ENCODE results near the gene TEAD1.

Gene TEAD1

DNA sequence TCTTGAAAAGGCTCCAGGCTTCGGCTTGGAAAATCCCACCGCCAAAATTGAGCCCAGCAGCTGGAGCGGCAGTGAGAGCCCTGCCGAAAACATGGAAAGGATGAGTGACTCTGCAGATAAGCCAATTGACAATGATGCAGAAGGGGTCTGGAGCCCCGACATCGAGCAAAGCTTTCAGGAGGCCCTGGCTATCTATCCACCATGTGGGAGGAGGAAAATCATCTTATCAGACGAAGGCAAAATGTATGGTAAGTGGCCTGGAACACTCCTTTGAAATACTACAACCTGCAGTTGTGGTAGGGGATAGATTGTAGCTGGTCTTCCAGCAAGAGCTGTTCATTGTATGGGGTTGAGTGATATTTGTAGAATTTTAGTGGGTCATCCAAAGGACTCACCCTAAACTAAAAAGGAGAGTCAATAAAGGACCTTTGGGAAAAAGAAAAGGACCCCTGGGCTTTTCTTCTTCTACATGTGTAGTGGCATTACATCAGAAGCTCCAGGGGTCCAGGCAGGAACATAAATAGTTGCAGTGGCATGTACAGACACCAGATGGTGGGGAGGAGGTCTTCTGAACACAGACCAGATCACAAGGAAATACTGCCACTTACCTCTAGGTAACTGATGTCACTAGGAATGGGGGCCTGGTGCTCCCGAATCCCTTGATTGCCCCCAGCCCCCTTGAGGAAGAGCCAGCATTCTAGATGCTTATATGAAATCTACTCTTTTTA lies 90.1 kb downstream of the TEAD1 start:
- no peak for DNase-seq (ENCODE audit: low spot score)

DNA sequence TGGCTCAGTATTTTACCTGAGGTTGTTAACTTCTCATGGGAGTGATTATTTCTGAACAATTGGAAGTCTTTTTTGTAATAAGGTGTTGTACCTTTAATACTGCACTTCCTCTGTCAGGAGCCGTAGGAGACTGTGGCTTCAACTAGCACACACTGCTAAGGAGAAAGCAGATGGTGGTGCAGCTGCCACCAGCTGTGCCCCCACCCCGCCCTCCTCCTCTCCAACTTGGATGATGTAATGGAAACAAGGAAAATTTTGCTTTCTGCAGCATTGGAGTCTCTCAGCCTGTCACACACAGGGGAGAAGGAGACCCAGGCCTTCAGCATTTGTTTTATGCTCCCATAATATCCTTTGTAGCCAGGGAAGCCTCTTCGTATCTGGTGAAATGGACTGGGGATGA lies 91.2 kb downstream of the TEAD1 start:
- no peak for DNase-seq (ENCODE audit: low spot score)

DNA sequence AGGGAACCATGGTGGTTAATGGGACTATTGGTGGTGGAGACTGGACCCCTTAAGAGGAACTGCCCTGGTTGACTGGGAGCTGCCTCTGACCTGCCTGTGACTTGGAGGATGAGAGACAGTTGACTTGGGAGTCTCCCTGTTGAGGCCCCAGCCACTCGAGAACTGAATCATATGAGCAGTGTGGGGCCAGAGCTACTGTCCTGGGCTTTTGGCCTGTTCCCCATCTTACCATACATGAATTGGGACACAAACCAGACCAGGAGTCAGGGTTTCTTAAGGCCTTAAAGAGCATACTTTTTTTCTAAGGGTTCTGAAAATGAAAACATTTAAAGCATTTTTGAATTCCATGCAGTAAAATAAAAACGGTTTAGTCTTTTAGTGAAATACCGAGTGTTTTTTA lies 92.8 kb downstream of the TEAD1 start:
- no peak for DNase-seq (ENCODE audit: low spot score)

DNA sequence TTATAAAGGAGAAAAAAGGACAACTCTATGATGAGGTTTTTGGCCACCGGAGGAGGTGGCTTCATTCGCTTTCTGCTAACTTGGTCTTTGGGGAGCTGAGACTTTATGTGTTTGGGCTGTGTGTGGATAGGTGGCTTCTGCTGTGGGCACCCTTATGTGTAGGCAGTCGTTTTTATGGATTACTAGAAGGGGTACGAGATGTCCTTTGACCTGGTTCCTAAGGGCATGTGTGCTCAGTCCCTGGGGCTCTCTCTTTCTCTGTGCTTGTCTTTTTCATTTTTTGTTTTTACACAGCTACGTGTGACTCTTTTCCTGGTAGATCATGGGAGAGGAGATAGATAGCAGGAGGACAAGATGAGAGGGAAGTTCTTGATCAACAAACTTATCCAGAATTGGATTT lies 93.4 kb downstream of the TEAD1 start:
- no peak for DNase-seq (ENCODE audit: low spot score)

DNA sequence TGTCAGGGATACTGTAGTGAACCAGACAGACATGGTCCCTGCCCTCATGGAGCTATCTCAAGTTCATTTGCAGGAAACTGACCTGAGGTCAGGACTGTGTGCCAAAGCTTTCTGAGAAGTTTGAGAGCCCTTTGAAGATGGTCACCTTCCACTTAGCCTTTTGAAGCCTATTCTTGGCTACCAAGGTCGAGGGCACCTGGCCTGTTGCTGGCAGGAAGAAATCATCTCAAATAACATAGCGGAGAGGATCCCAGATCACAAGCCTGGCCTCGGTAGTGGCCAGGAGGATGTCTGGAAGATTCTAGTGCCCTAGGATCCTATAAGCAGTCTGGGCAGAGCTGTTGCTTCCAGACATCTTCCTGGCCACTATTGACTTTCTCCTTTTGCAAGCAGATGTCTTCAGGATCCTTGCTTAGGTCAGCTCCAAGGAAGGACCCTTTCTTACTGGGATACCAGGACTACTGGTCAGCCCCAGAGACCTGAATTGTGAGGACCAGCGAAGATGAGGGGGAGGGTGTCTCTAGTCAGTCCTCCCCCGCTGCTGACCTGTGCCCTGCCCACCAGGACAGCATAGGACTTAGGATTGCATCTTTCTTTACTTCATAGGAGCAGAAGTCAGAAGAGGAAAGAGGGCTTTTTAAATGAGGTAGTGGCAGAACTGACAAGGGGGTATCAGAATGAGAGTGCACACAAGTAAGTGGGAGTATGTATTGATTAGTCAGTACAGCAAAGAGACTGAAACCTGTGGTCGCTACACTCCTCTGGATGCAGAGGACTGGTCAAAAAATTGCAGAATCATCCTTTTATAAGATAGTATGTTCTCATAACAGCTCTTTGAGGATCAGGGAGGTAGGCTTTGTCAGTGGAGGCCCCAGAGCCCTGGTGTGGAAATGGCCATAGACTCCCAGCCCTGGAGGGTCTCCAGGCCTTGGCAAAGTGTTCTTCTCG lies 94.8 kb downstream of the TEAD1 start:
- DNase-seq (ENCODE audit: low spot score), result no peak

DNA sequence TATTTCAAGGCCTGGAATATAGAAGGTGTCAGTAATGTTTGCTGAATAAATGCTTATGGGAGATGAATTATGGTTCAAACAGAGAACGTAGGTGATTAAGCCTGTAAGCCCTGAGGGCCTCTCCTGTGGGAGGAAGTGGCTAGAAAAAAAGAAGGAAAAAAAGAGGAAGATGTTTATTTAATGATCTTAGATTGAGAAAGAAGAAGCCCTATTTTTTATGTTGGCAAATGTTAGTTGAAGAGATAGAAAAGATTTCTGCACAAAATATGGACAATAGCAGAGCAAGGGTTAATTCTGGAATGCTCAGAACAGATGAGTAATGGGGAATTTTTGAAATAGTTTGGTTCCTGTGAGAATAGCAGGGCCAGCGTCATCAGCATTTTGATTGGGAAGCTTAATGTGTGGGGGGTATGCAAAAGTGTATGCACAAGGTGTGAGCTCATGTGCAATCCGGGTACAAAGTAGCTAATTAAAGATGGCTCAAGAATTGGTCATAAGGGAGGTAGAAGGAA lies 95.7 kb downstream of the TEAD1 start:
- DNase-seq (ENCODE audit: low spot score), result peak; percentile 73

DNA sequence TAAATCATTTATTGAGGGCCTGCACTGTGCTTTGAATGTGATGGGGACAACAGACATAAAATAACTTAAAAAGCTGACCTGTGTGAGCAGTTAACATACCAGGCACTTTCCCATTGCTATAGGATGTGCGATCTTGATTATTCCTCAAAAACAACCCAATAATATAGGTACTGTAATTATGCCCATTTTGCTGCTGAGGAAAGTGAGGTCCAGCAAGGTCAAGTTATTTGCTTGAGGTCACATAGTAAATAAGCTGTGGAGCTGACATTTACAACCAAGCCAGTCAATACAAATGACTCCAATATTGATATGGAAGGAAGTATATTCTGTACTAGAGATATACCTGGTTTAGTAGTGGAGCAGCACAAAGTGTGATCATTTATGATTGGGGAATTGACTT lies 96.2 kb downstream of the TEAD1 start:
- no peak for DNase-seq (ENCODE audit: low spot score)

DNA sequence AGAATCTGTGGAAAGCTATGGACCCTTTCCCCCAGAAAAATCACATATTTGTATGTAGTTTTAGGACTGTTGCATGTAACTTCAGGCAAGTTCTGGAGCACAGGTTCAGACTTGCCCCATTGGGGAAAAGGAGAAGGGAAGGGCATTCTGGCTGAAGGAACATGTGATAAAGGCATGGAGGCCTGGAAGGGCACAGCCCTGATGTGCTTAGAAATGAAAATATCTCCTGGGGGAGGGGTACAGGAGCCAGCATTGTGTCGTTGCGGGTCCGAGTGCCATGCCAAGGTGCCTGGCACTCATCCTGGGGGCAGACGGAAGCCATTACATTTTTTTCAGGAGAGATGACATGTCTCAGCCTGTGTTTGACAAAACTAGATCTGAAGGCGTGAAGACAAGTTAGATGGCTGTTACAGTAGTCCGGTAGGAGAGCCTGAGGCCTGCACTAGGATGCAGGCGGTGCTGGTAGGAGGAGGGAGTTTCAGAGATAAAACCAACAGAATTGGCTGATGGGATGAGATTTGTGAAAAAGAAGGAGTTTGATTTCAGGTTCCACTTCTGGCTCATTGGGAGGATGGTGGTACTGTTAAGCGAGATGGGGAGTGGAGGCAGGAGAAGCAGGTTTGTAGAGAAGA lies 96.9 kb downstream of the TEAD1 start:
- no peak for DNase-seq (ENCODE audit: low spot score)

DNA sequence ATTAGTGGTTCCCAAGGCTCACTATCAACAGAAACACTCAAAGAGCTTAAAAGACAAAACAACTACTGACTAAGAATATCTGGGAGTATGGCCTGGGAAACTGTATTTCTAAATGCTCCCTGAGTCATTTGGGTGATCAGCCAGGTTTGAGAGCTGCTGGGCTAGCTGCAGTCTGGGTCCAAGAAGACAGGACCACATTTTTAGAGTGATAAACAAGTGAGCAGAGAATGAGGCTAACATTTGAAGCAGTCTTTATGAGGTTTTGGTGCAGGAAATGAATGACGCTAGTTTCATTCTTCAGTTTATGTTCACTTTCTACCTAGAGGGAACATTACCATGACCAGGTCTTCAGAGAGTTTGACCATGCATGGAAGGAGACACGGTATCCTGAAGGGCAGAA lies 97.7 kb downstream of the TEAD1 start:
- DNase-seq (ENCODE audit: low spot score), result no peak

DNA sequence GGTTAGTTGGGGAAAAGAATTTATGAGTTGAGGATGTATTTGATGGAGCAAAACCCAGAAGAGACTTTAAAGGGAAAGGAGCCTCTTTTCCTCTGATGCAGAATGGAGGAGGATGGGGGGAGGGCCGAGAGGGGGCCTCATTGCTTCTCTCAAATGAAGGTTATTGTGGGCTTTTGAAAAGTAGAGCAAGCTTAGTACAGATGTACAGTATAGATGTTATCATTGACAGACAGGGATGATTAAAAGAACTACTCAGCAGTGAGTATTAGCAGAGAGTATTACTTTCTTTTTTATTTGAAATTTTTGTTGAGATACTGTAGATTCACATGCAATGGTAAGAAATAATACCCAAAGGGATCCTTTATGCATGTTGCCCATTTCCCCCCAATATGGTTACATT lies 98.1 kb downstream of the TEAD1 start:
- DNase-seq (ENCODE audit: low spot score), result no peak

DNA sequence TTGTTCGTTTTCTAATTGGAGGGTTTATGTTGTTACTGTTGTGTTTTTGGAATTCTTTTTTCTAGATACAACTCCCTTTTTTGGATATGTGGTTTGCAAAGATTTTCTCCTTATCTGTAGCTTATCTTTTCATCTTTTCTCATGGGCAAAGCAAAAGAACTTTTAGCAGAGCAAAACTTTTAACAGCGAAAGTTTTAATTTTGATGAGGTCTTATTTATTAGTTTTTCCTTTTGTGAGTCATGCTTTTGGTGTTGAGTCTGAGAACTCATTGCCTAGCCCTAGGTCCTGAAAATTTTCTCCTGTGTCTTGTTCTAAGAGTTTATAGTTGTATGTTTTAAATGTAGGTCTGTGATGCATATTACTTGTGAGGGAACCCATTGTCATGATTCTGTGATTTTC lies 99.4 kb downstream of the TEAD1 start:
- DNase-seq (ENCODE audit: low spot score), result no peak

DNA sequence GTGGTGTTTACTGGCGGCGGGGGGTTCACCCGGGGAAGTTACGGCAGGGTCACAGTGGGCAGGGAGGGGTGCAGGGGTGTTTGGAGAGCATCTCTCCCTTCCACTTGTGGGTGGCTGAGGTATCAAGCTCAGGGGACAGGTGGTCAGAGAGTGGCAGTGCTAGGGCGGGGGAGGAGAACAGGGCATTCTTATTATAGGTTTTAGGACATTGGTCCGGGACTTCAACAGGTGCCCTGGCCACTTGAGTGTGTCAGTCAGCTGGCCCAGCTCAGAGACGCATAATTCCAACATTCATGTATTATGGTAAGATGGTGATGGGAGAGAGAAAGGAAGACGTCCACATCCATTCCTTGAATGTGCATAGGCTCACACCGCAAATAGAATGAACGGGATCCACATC lies 101.7 kb downstream of the TEAD1 start:
- no peak for DNase-seq (ENCODE audit: low spot score)

DNA sequence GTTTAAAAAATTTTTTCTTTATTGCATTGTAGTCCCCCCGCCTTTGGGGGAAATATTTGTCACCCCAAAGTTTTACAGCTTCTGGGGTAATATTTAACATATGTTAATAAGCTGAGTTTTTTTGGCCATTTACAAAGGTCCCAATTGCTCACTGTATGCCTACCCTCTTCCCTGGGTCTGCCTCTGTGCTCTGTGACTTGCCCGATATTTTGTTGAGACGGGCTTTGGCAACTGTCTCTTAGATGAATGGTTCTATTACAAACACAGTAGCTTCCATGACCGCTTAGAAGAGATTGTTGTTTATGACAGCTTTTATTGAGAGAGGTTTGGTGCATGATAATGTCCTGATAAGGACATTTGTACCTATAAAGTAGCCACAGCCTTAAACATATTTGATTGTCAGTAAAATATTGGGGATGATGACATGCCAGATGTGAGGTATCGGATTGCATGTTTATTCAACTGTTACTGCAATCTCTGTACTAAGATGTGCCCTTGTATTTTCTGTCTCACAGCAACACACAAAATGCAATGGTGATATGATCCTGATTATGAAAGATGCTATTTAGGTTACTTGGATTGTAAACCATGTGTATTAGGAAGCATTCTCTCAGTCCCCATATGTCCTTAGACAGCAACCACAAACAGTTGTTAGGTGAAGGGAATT lies 103.1 kb downstream of the TEAD1 start:
- DNase-seq (ENCODE audit: low spot score), result no peak

DNA sequence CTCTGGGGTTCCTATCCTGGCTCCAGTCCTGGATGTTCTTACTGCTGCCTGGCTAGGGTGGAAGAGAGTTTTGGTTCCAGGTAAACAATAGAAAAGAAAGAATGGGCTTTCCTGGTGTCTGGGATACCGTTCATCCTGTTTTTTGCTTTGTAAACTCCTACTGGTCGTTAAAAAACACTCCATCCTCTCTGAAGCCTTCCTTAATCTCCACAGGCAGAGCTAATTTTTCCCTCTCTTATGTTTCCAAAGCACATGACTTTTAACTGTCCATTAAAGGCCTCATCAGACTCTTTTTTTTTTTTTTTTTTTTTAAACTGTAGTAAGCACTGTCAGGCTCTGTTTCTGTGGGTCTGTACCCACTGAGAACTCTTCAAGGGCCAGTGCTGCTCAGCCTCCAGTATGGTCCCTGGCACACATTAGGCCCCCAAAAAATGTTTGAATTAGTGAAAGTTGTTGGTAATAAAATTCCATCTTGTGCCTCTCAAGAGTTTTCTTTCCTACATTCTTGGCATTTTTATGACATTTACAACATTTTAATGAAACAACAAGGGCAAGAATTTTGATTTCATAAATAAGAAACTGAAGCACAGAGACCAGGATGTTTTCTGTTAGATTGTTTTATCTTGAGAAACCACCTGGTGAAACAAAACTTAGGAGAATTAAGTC lies 104.2 kb downstream of the TEAD1 start:
- no peak for DNase-seq (ENCODE audit: low spot score)

DNA sequence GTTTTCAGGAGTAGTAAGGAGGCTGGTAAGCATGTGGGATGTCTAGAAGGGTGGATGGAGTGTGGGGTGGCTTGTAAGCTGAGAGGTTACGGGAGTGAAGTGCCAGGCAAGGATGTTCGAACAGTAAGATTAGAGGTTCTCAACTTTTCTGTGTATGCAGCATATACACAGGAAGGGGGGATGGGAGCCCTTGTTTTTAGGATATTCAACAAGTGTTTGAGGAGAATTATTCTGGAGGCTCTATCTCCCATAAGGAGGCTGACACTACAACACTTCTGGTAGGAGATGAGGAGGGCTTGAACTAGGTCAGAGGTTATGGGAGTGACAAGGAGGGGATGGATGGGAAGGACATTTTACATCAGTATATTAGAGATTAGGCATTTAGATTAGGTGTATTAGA lies 109.5 kb downstream of the TEAD1 start:
- no peak for DNase-seq (ENCODE audit: low spot score)

DNA sequence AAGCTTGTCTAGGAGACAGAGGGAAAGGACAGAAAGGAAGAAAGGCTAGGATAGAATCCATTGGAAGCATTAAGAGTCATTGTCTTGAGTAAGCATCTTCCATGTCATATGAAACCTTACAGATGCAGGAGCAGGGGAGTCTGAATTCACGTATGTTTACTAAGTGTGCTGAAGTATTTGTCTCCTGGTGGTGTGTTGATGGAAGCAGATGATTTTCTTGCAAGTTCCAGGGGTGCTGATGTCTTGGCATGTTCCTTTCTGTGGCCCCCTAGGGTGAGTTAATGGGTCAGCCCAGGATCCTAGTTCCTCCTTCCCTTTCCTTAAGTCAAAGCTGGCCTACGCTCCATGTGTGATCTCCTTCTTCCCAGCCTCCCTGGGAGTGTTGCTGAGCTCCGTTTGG lies 110.2 kb downstream of the TEAD1 start:
- no peak for DNase-seq (ENCODE audit: low spot score)

DNA sequence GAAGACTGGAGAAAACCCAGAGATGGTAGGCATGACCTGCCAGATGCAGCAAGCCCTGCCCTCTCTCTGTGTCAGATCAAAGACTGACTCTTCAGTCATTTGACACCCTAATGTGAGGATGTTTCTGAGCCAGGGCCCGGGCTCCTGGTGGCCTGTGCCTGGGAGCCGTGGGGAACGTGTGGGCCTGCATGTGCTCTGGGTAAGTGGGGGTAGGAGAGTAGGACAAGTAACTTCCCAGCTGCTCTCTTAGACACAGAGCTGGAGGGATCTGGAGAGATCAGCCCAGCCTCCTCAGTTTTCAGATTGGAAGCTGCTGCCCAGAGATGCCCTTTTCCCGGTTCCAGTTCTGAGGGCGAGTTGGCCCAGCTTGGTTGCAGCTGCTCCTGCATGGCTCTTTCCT lies 110.8 kb downstream of the TEAD1 start:
- no peak for DNase-seq (ENCODE audit: low spot score)

DNA sequence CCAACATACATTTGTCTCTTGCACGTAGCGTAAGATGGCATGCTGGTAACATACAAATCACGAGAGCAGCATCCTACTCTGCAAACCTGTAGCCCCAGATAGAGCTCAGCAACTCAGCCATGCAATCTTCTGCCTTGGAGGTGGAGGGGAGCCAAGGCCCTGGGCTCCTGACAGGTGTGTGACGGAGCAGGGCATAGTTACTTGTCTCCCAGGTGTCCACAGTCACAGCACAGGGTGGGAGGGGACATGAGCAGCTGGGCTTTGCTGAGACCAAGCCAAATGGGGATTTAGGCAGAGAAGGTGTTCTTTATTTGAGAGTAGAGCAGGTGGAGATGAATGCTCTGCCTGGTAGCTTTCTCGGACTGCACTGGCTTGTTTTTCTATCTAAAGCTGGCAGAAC lies 111.7 kb downstream of the TEAD1 start:
- no peak for DNase-seq (ENCODE audit: low spot score)

DNA sequence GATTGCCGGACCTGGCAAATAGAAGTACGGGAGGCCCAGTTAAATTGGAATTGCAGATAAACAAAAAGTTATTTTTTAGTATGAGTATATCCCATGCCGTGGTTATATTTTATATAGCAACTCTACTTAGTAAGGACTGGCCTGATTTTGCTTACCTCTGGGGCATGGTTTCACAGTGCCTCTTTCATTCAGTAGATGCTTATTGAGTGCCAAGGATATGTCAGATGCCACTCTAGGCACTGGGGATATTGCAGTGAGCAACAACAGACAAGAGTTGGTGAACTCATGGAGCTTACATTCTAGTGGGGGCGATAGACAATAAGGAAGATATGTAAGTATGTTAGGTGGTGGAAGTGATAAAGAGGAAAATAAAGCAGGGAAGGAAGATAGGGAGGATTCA lies 112.2 kb downstream of the TEAD1 start:
- no peak for DNase-seq (ENCODE audit: low spot score)

DNA sequence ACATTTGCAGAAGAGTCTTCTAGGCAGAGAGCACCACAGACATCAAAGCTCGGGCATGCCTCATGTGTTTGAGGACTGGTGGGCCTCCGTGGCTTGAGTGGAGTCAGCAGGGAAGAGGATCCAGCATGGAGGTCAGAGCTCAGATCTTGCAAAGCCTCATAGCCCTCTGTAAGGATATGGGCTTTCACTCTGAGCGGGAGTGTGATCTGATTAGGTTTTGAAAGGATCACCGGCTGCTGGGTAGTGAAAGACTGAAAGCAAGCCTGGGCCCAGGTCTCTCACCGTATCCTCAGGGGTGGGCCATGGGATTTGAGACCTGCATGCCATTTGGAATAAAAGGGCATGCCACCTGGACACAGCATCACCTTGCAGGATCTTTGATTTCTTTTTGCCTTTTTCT lies 112.7 kb downstream of the TEAD1 start:
- DNase-seq (ENCODE audit: low spot score), result no peak

DNA sequence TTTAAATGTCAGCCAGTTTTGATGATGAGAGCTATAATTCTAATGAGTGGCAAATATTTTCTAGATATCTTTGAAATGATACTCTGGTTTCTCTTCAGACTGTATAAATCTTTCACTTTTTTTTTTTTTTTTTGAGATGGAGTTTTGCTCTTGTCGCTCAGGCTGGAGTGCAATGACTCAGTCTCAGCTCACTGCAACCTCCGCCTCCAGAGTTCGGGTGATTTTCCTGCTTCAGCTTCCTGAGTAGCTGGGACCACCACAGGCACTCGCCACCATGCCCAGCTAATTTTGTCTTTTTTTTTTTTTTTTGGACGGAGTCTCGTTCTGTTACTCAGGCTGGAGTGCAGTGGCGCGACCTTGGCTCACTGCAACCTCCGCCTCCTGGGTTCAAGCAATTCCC lies 113.6 kb downstream of the TEAD1 start:
- peak; percentile 76 for DNase-seq (ENCODE audit: low spot score)

DNA sequence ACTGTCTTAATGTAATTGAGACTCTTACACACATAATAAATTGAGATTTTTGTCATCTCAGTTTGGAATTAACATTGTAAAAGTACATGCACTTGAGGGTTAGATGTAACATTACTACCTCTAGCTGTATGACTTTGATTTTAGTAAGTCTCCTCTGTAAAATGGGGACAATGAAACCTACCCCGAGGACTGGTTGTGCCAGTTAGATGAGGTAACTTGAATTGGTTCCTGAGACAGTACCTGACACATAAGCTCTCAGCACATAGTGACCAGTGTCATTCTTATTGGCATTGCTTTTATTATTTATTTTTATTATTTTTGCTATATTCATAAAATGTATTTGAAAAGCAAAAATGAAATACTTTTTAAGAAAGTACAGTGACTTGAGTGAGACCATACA lies 114.8 kb downstream of the TEAD1 start:
- DNase-seq (ENCODE audit: low spot score), result no peak

Data from RKO (cell line).